ENCODE measurements around the gene SCYGR7.

Gene SCYGR7

GRCh38 chr2:227728035-227728434, at the start of gene SCYGR7:
TSS of gene SCYGR7 (plus strand) at chr2:227728335. CDS start at chr2:227728335, 0 bp downstream.
- Histone ChIP-seq H3K27me3 (ENCODE audit: control insufficient read depth, insufficient read depth, low read length) (no peaks in the 10 kb centered on the region), H3K4me1 (ENCODE audit: control insufficient read depth, insufficient read depth, low read length) (no peaks in the 10 kb centered on the region), H3K9ac (ENCODE audit: low read length) (no peak within 1 kb of the TSS), H3K27ac (ENCODE audit: low read depth, low read length) (no peak within 1 kb of the TSS), H3K36me3 (ENCODE audit: control insufficient read depth, insufficient read depth, low read length) (no peaks in the 10 kb centered on the region), H3K9me3 (ENCODE audit: control insufficient read depth, insufficient read depth, low read depth, low read length) (no peaks in the 10 kb centered on the region), H3K4me3 (ENCODE audit: low read depth, low read length) (no peak within 1 kb of the TSS)

GRCh38 chr2:227684258-227684657, 43.9 kb upstream of the SCYGR7 start:
- no peak overlapping the region for H3K27ac ChIP-seq (ENCODE audit: low read depth, low read length)
- no peaks in the 10 kb centered on the region for H3K27me3 ChIP-seq (ENCODE audit: control insufficient read depth, insufficient read depth, low read length)
- H3K4me1 ChIP-seq (ENCODE audit: control insufficient read depth, insufficient read depth, low read length) = no peaks in the 10 kb centered on the region
- no peak overlapping the region for H3K9ac ChIP-seq (ENCODE audit: low read length)
- no peak overlapping the region for H3K4me3 ChIP-seq (ENCODE audit: low read depth, low read length)
- H3K9me3 ChIP-seq (ENCODE audit: control insufficient read depth, insufficient read depth, low read depth, low read length) = no peaks in the 10 kb centered on the region
- no peaks in the 10 kb centered on the region for H3K36me3 ChIP-seq (ENCODE audit: control insufficient read depth, insufficient read depth, low read length)

- Histone ChIP-seq H3K27me3 (ENCODE audit: control insufficient read depth, insufficient read depth, low read length) (no peaks in the 10 kb centered on the region), H3K9ac (ENCODE audit: low read length) (no peak overlapping the region), H3K36me3 (ENCODE audit: control insufficient read depth, insufficient read depth, low read length) (no peaks in the 10 kb centered on the region), H3K27ac (ENCODE audit: low read depth, low read length) (no peak overlapping the region), H3K4me3 (ENCODE audit: low read depth, low read length) (no peak overlapping the region), H3K4me1 (ENCODE audit: control insufficient read depth, insufficient read depth, low read length) (no peaks in the 10 kb centered on the region), H3K9me3 (ENCODE audit: control insufficient read depth, insufficient read depth, low read depth, low read length) (no peaks in the 10 kb centered on the region)
Measured at GRCh38 chr2:227687189-227687588, 40.9 kb upstream of the SCYGR7 start.

GRCh38 chr2:227696990-227697679, 31.0 kb upstream of the SCYGR7 start:
- Histone ChIP-seq H3K36me3 (ENCODE audit: control insufficient read depth, insufficient read depth, low read length) (no peaks in the 10 kb centered on the region), H3K27me3 (ENCODE audit: control insufficient read depth, insufficient read depth, low read length) (no peaks in the 10 kb centered on the region)

GRCh38 chr2:227701556-227701955, 26.6 kb upstream of the SCYGR7 start:
- H3K9ac ChIP-seq (ENCODE audit: low read length) = no peak overlapping the region
- H3K4me3 ChIP-seq (ENCODE audit: low read depth, low read length) = no peak overlapping the region
- H3K36me3 ChIP-seq (ENCODE audit: control insufficient read depth, insufficient read depth, low read length) = no peaks in the 10 kb centered on the region
- H3K27me3 ChIP-seq (ENCODE audit: control insufficient read depth, insufficient read depth, low read length) = no peaks in the 10 kb centered on the region
- H3K4me1 ChIP-seq (ENCODE audit: control insufficient read depth, insufficient read depth, low read length) = peaks cover 10% of the 10 kb centered on the region
- no peaks in the 10 kb centered on the region for H3K9me3 ChIP-seq (ENCODE audit: control insufficient read depth, insufficient read depth, low read depth, low read length)
- H3K27ac ChIP-seq (ENCODE audit: low read depth, low read length) = no peak overlapping the region

More at GRCh38 chr2:227696990-227697679, 31.0 kb upstream of the SCYGR7 start:
- no peak overlapping the region for H3K9ac ChIP-seq (ENCODE audit: low read length)
- no peak overlapping the region for H3K4me3 ChIP-seq (ENCODE audit: low read depth, low read length)
- no peak overlapping the region for H3K27ac ChIP-seq (ENCODE audit: low read depth, low read length)
- no peaks in the 10 kb centered on the region for H3K4me1 ChIP-seq (ENCODE audit: control insufficient read depth, insufficient read depth, low read length)
- no peaks in the 10 kb centered on the region for H3K9me3 ChIP-seq (ENCODE audit: control insufficient read depth, insufficient read depth, low read depth, low read length)

- Histone ChIP-seq H3K4me3 (ENCODE audit: low read depth, low read length) (no peak overlapping the region), H3K9ac (ENCODE audit: low read length) (peak overlapping the region; percentile 36), H3K27ac (ENCODE audit: low read depth, low read length) (peak overlapping the region; percentile 47; the same call in 1 of the 2 replicates), H3K9me3 (ENCODE audit: control insufficient read depth, insufficient read depth, low read depth, low read length) (no peaks in the 10 kb centered on the region), H3K36me3 (ENCODE audit: control insufficient read depth, insufficient read depth, low read length) (no peaks in the 10 kb centered on the region), H3K27me3 (ENCODE audit: control insufficient read depth, insufficient read depth, low read length) (no peaks in the 10 kb centered on the region), H3K4me1 (ENCODE audit: control insufficient read depth, insufficient read depth, low read length) (peaks cover 10% of the 10 kb centered on the region)
Measured at GRCh38 chr2:227703280-227703732, 24.8 kb upstream of the SCYGR7 start.

- no peak overlapping the region; the same call in 1 of the 2 replicates for H3K27ac ChIP-seq (ENCODE audit: low read depth, low read length)
- no peak overlapping the region for H3K9ac ChIP-seq (ENCODE audit: low read length)
- no peaks in the 10 kb centered on the region for H3K9me3 ChIP-seq (ENCODE audit: control insufficient read depth, insufficient read depth, low read depth, low read length)
- H3K4me3 ChIP-seq (ENCODE audit: low read depth, low read length) = no peak overlapping the region
- no peaks in the 10 kb centered on the region for H3K27me3 ChIP-seq (ENCODE audit: control insufficient read depth, insufficient read depth, low read length)
- H3K4me1 ChIP-seq (ENCODE audit: control insufficient read depth, insufficient read depth, low read length) = peaks cover 10% of the 10 kb centered on the region
- no peaks in the 10 kb centered on the region for H3K36me3 ChIP-seq (ENCODE audit: control insufficient read depth, insufficient read depth, low read length)
Measured at GRCh38 chr2:227703961-227704360, 24.2 kb upstream of the SCYGR7 start.

- peaks cover 10% of the 10 kb centered on the region for H3K4me1 ChIP-seq (ENCODE audit: control insufficient read depth, insufficient read depth, low read length)
- peaks cover 4% of the 10 kb centered on the region for H3K9me3 ChIP-seq (ENCODE audit: control insufficient read depth, insufficient read depth, low read depth, low read length)
- no peak overlapping the region for H3K9ac ChIP-seq (ENCODE audit: low read length)
- no peaks in the 10 kb centered on the region for H3K36me3 ChIP-seq (ENCODE audit: control insufficient read depth, insufficient read depth, low read length)
- H3K4me3 ChIP-seq (ENCODE audit: low read depth, low read length) = no peak overlapping the region
- no peaks in the 10 kb centered on the region for H3K27me3 ChIP-seq (ENCODE audit: control insufficient read depth, insufficient read depth, low read length)
- no peak overlapping the region for H3K27ac ChIP-seq (ENCODE audit: low read depth, low read length)
Measured at GRCh38 chr2:227706859-227707258, 21.3 kb upstream of the SCYGR7 start.

GRCh38 chr2:227707390-227707789, 20.7 kb upstream of the SCYGR7 start:
- Histone ChIP-seq H3K4me3 (ENCODE audit: low read depth, low read length) (no peak overlapping the region), H3K36me3 (ENCODE audit: control insufficient read depth, insufficient read depth, low read length) (no peaks in the 10 kb centered on the region), H3K4me1 (ENCODE audit: control insufficient read depth, insufficient read depth, low read length) (peaks cover 10% of the 10 kb centered on the region), H3K27me3 (ENCODE audit: control insufficient read depth, insufficient read depth, low read length) (no peaks in the 10 kb centered on the region), H3K9ac (ENCODE audit: low read length) (no peak overlapping the region), H3K9me3 (ENCODE audit: control insufficient read depth, insufficient read depth, low read depth, low read length) (peaks cover 4% of the 10 kb centered on the region), H3K27ac (ENCODE audit: low read depth, low read length) (no peak overlapping the region)

GRCh38 chr2:227710986-227711385, 17.1 kb upstream of the SCYGR7 start:
- Histone ChIP-seq H3K27me3 (ENCODE audit: control insufficient read depth, insufficient read depth, low read length) (no peaks in the 10 kb centered on the region), H3K9ac (ENCODE audit: low read length) (no peak overlapping the region), H3K27ac (ENCODE audit: low read depth, low read length) (no peak overlapping the region), H3K9me3 (ENCODE audit: control insufficient read depth, insufficient read depth, low read depth, low read length) (peaks cover 4% of the 10 kb centered on the region), H3K36me3 (ENCODE audit: control insufficient read depth, insufficient read depth, low read length) (no peaks in the 10 kb centered on the region), H3K4me1 (ENCODE audit: control insufficient read depth, insufficient read depth, low read length) (peaks cover 2% of the 10 kb centered on the region), H3K4me3 (ENCODE audit: low read depth, low read length) (no peak overlapping the region)

GRCh38 chr2:227713291-227713690, 14.8 kb upstream of the SCYGR7 start:
- Histone ChIP-seq H3K36me3 (ENCODE audit: control insufficient read depth, insufficient read depth, low read length) (no peaks in the 10 kb centered on the region), H3K9me3 (ENCODE audit: control insufficient read depth, insufficient read depth, low read depth, low read length) (peaks cover 4% of the 10 kb centered on the region), H3K4me3 (ENCODE audit: low read depth, low read length) (no peak overlapping the region), H3K27me3 (ENCODE audit: control insufficient read depth, insufficient read depth, low read length) (peaks cover 6% of the 10 kb centered on the region; the same call in 1 of the 2 replicates), H3K9ac (ENCODE audit: low read length) (no peak overlapping the region), H3K4me1 (ENCODE audit: control insufficient read depth, insufficient read depth, low read length) (peaks cover 16% of the 10 kb centered on the region), H3K27ac (ENCODE audit: low read depth, low read length) (no peak overlapping the region)
